Hepatocyte (in vitro differentiated cells): ENCODE data around the gene SULT1A3. TPM values are rescaled to one million over a fixed set of nuclear protein-coding genes. Genes with fewer than 3 reads are reported as not detected.
"Not testable (repeated sequence)": the region's sequence is repeated elsewhere in the genome, so short reads cannot be mapped to it uniquely, and the experiment has no call there.

Experiments
- DNase-seq: peaks from one replicate; pipeline ENCODE4 v3.0.0-alpha.2; 2016; ENCODE audit warnings: low spot score
- H2AFZ ChIP-seq: fragments of 200-600 bp; sonication (generic); 2 replicates; pipeline ENCODE4 v1.6.0; 2016; ENCODE audit warnings: antibody characterized with exemption, mild to moderate bottlenecking
- H3K27ac ChIP-seq: fragments of 200-600 bp; sonication (generic); 2 replicates; pipeline ENCODE4 v1.5.1; 2016; ENCODE audit warnings: mild to moderate bottlenecking
- H3K27me3 ChIP-seq: fragments of 200-600 bp; sonication (generic); 2 replicates; pipeline ENCODE4 v1.6.1; 2016
- H3K36me3 ChIP-seq: fragments of 200-600 bp; sonication (generic); replicated peaks from 2 replicates; pipeline ENCODE4 v1.5.1; 2016; ENCODE audit warnings: low read depth; ENCODE audit not compliant: insufficient read depth
- H3K4me1 ChIP-seq: fragments of 200-600 bp; sonication (generic); 2 replicates; pipeline ENCODE4 v1.5.1; 2016; ENCODE audit warnings: mild to moderate bottlenecking, moderate library complexity; ENCODE audit not compliant: insufficient read depth
- H3K4me2 ChIP-seq: fragments of 200-600 bp; sonication (generic); 2 replicates; pipeline ENCODE4 v1.6.0; 2016
- H3K4me3 ChIP-seq: fragments of 200-600 bp; sonication (generic); 2 replicates; pipeline ENCODE4 v1.5.1; 2016; ENCODE audit warnings: mild to moderate bottlenecking
- H3K79me2 ChIP-seq: fragments of 200-600 bp; sonication (generic); 2 replicates; pipeline ENCODE4 v1.6.0; 2017; ENCODE audit warnings: mild to moderate bottlenecking
- H3K9me2 ChIP-seq: fragments of 200-600 bp; sonication (generic); replicated peaks from 2 replicates; pipeline ENCODE4 v1.6.0; 2017; ENCODE audit warnings: mild to moderate bottlenecking; ENCODE audit not compliant: insufficient read depth
- H3K9me3 ChIP-seq: fragments of 200-600 bp; sonication (generic); 2 replicates; pipeline ENCODE4 v1.5.1; 2016; ENCODE audit warnings: low read depth, mild to moderate bottlenecking
- H4K20me1 ChIP-seq: fragments of 200-600 bp; sonication (generic); 2 replicates; pipeline ENCODE4 v1.6.0; 2016; ENCODE audit warnings: mild to moderate bottlenecking; ENCODE audit not compliant: insufficient read depth, poor library complexity, severe bottlenecking
- WGBS: methylation state at CpG from one replicate; pipeline ENCODE4 v1.1.6; 2016; ENCODE audit warnings: low lambda C conversion rate; ENCODE audit errors: missing lambda C conversion rate; 5-methylcytosine and 5-hydroxymethylcytosine counted together
- polyA plus RNA-seq: library from polyadenylated mRNA; unstranded; fragments of >200 nt; fragmentation: Nextera tagmentation; extraction: Ambion mirVana; gene quantifications from 2 replicates; pipeline ENCODE4 v1.2.1, GENCODE V29; 2016
- total RNA-seq: library from RNA; depleted of rRNA; stranded (reverse); fragments of >200 nt; gene quantifications from 2 replicates; pipeline ENCODE4 v1.2.3, GENCODE V29; 2014

The SULT1A3 gene
- total and polyA plus RNA-seq, 2 experiments from 2014 or later: 8.1 to 23.1 TPM

GRCh38 chr16:30194172-30194925 lies 4.7 kb upstream of the SULT1A3 start:
- H3K9me2 ChIP-seq, H3K27ac ChIP-seq, H4K20me1 ChIP-seq, H3K4me1 ChIP-seq, DNase-seq, H3K79me2 ChIP-seq, H3K27me3 ChIP-seq, H2AFZ ChIP-seq, H3K4me3 ChIP-seq, H3K36me3 ChIP-seq, H3K9me3 ChIP-seq: not testable (repeated sequence)
- 19% methylated on average over 18 of the region's 60 CpGs for WGBS
- peak overlapping the region; percentile 88 for H3K4me2 ChIP-seq

DNA sequence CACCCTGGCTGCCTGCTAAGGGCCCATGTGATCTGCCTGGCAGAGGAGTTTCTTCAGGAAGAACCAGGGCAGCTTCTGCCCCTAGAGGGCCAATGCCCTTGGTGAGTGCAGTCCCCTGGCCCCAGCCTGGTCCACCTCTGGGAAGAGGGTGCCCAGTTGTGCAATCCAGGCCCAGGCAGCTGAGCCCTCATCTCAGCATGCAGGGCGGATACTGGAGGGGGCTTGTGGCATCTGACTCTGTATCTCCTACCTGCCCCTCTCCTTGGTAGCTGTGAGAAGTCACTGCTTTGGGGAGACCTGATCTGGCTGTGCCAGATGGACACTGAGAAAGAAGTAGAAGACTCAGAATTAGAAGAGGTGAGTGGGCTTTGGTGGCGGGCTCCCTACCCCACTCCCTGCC lies 2.1 kb upstream of the SULT1A3 start:
- H3K9me3 ChIP-seq, H3K9me2 ChIP-seq, H3K27ac ChIP-seq, H3K36me3 ChIP-seq, DNase-seq, H4K20me1 ChIP-seq, H3K4me1 ChIP-seq, H3K27me3 ChIP-seq, H2AFZ ChIP-seq, H3K4me2 ChIP-seq, H3K4me3 ChIP-seq, H3K79me2 ChIP-seq: not testable (repeated sequence)
- WGBS: 83% methylated on average over 1 of the region's 2 CpGs

- not testable (repeated sequence) for H2AFZ ChIP-seq, H3K4me1 ChIP-seq, H4K20me1 ChIP-seq, H3K4me3 ChIP-seq, H3K79me2 ChIP-seq, H3K27me3 ChIP-seq, H3K27ac ChIP-seq, H3K36me3 ChIP-seq, H3K9me3 ChIP-seq, H3K4me2 ChIP-seq, DNase-seq, H3K9me2 ChIP-seq
- WGBS: no CpG with 5 or more reads among the region's 15 CpGs
These were observed 721 bp downstream of the SULT1A3 start for GRCh38 chr16:30199608-30200343.

- H3K27me3 ChIP-seq, H3K9me2 ChIP-seq, H2AFZ ChIP-seq, H3K4me1 ChIP-seq, H3K4me3 ChIP-seq, H3K36me3 ChIP-seq, H3K27ac ChIP-seq, H4K20me1 ChIP-seq, H3K9me3 ChIP-seq, H3K79me2 ChIP-seq, DNase-seq: not testable (repeated sequence)
- H3K4me2 ChIP-seq: peak overlapping the region; percentile 88
- 4% methylated on average over 19 of the region's 52 CpGs for WGBS
These were observed 6.6 kb downstream of the SULT1A3 start for GRCh38 chr16:30205541-30206236.

DNA sequence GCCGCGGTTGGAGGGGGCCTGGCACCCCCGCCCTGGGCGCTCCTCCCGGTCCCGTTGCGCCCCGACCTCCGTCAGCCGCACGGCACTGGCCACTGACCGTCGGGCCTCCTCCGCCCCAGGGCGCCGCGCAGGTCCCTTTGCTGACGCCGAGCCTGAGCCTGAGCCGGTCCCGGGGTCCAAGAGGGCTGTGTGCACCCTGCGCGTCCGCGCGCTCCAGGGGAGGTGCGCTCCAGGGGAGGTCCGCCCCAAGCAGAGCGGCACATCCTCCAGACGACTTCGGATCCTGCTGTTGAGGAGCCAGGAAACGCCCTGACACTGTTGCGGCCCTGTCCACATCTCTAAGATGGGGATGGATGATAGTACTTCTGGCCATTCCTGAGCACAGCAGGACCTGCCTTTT lies 7.2 kb downstream of the SULT1A3 start:
- peak overlapping the region; percentile 88 for H3K4me2 ChIP-seq
- no CpG with 5 or more reads among the region's 33 CpGs for WGBS
- H3K4me1 ChIP-seq, DNase-seq, H3K79me2 ChIP-seq, H3K9me2 ChIP-seq, H3K9me3 ChIP-seq, H3K27me3 ChIP-seq, H3K27ac ChIP-seq, H2AFZ ChIP-seq, H4K20me1 ChIP-seq, H3K4me3 ChIP-seq, H3K36me3 ChIP-seq: not testable (repeated sequence)

- not testable (repeated sequence) for H2AFZ ChIP-seq, H3K79me2 ChIP-seq, H3K4me3 ChIP-seq, H3K36me3 ChIP-seq, H3K4me2 ChIP-seq, H3K27ac ChIP-seq, H3K9me3 ChIP-seq, H3K27me3 ChIP-seq, H3K9me2 ChIP-seq, H3K4me1 ChIP-seq, H4K20me1 ChIP-seq, DNase-seq
- WGBS: 7% methylated on average over 2 of the region's 9 CpGs
These were observed 8.1 kb downstream of the SULT1A3 start for GRCh38 chr16:30207063-30207704.

GRCh38 chr16:30209032-30209431 lies 10.0 kb downstream of the SULT1A3 start:
- not testable (repeated sequence) for DNase-seq, H4K20me1 ChIP-seq, H2AFZ ChIP-seq, H3K4me3 ChIP-seq, H3K27ac ChIP-seq, H3K4me1 ChIP-seq, H3K4me2 ChIP-seq, H3K27me3 ChIP-seq, H3K79me2 ChIP-seq, H3K36me3 ChIP-seq, H3K9me3 ChIP-seq, H3K9me2 ChIP-seq
- no CpG with 5 or more reads among the region's 6 CpGs for WGBS

DNA sequence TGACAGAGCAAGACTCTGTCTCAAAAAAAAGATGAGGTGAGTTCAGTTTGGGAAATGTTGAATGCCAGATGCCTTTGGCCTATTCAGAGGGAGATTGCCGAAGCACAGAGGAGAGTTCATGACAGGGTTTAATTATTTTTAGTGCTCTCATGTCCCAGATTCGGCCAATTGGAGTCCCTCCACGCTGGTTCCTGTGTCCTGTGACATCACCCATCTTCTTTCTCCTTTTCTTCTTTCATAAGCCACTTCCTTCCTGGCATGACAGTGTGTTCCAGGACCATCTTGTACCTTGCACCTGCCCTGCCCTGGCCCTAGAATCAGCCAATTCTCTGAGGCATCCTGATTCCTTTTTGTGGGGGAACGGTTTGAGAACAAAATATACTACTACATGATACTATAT lies 12.4 kb downstream of the SULT1A3 start:
- no CpG with 5 or more reads among the region's 4 CpGs for WGBS
- not testable (repeated sequence) for DNase-seq, H3K9me3 ChIP-seq, H3K4me1 ChIP-seq, H3K9me2 ChIP-seq, H4K20me1 ChIP-seq, H3K4me3 ChIP-seq, H2AFZ ChIP-seq, H3K27ac ChIP-seq, H3K27me3 ChIP-seq, H3K36me3 ChIP-seq, H3K79me2 ChIP-seq, H3K4me2 ChIP-seq
